K562 (cell line): ENCODE results near the gene ARAP1. TPM values are rescaled to one million over a fixed set of nuclear protein-coding genes. Genes with fewer than 3 reads are reported as not detected.

Experiments
- ARID4B ChIP-seq: sonication (generic); formaldehyde crosslinking; IDR thresholded peaks from 2 replicates; pipeline ENCODE4 v1.8.0; 2022; ENCODE audit warnings: mild to moderate bottlenecking, missing genetic modification reagents
- ATF1 ChIP-seq, 2 experiments: fragments of 450-650 bp in 1 of 2; IDR thresholded peaks; 2 replicates each; pipeline ENCODE4 v1.6.1; 2016; ENCODE audit warnings: missing compliant biosample characterization in 1 of 2, missing genetic modification characterization in 1 of 2
- EP400 ChIP-seq: fragments of 450-650 bp; IDR thresholded peaks from 2 replicates; pipeline ENCODE4 v1.6.1; 2017; ENCODE audit warnings: antibody characterized with exemption, mild to moderate bottlenecking, moderate library complexity
- FOXK2 ChIP-seq, 2 experiments: fragments of 450-650 bp; IDR thresholded peaks in 1 of 2; conservative IDR thresholded peaks in 1 of 2; 2 replicates each; pipeline ENCODE4 v1.6.1; 2016; ENCODE audit warnings: low read depth in 2 of 2, mild to moderate bottlenecking in 1 of 2
- HDAC2 ChIP-seq: fragments of 450-650 bp; IDR thresholded peaks from 2 replicates; pipeline ENCODE4 v1.6.1; 2016; ENCODE audit warnings: mild to moderate bottlenecking
- HLTF ChIP-seq: fragments of 450-650 bp; IDR thresholded peaks from 2 replicates; pipeline ENCODE4 v1.6.1; 2016
- KDM4B ChIP-seq, 2 experiments: fragments of 450-650 bp in 1 of 2; sonication (generic) in 1 of 2; IDR thresholded peaks; 2 replicates each; pipeline ENCODE4 v1.6.1; 2016 to 2017; ENCODE audit warnings: borderline replicate concordance in 2 of 2, antibody characterized with exemption in 1 of 2, low read depth in 1 of 2, mild to moderate bottlenecking in 1 of 2
- KLF13 ChIP-seq: fragments of 450-650 bp; IDR thresholded peaks from 2 replicates; pipeline ENCODE4 v1.6.1; 2016; ENCODE audit warnings: missing genetic modification characterization, low read depth, mild to moderate bottlenecking, missing compliant biosample characterization, moderate library complexity, borderline replicate concordance
- LCOR ChIP-seq: sonication (generic); formaldehyde crosslinking; IDR thresholded peaks from 2 replicates; pipeline ENCODE4 v1.8.0; 2022; ENCODE audit warnings: mild to moderate bottlenecking, missing genetic modification reagents
- MAZ ChIP-seq, 2 experiments: fragments of 450-650 bp in 1 of 2; sonication (generic) in 1 of 2; formaldehyde crosslinking; IDR thresholded peaks in 1 of 2; conservative IDR thresholded peaks in 1 of 2; 2 replicates each; pipeline versions ENCODE4 v1.4.0 to v1.5.0; 2020; ENCODE audit warnings: mild to moderate bottlenecking in 1 of 2, missing genetic modification reagents in 1 of 2
- MECOM ChIP-seq: fragments of 250-450 bp; sonication (Bioruptor Pico); IDR thresholded peaks from 2 replicates; pipeline ENCODE4 v1.8.0; 2022; ENCODE audit warnings: inconsistent platforms
- RBFOX2 ChIP-seq: fragments of 200-400 bp; formaldehyde crosslinking; IDR thresholded peaks from 2 replicates; pipeline ENCODE4 v1.6.1; 2017; ENCODE audit warnings: low read depth, mild to moderate bottlenecking, low read length, moderate library complexity
- SP1 ChIP-seq: sonication (generic); formaldehyde crosslinking; IDR thresholded peaks from 2 replicates; pipeline ENCODE4 v1.8.1; 2022; ENCODE audit warnings: mild to moderate bottlenecking, missing genetic modification reagents
- THRAP3 ChIP-seq: fragments of 450-650 bp; IDR thresholded peaks from 2 replicates; pipeline ENCODE4 v1.6.1; 2016; ENCODE audit warnings: mild to moderate bottlenecking, inconsistent platforms, borderline replicate concordance
- USF1 ChIP-seq: sonication (generic); formaldehyde crosslinking; IDR thresholded peaks from 2 replicates; pipeline ENCODE4 v1.9.0; 2022; ENCODE audit warnings: mild to moderate bottlenecking, missing genetic modification reagents
- WHSC1 ChIP-seq: IDR thresholded peaks from one replicate; pipeline ENCODE4 v1.6.1; 2012; ENCODE audit warnings: low read length, control low read depth, inconsistent platforms
- ZNF511 ChIP-seq: sonication (generic); formaldehyde crosslinking; IDR thresholded peaks from 2 replicates; pipeline ENCODE4 v1.8.0; 2022; ENCODE audit warnings: mild to moderate bottlenecking, missing genetic modification reagents
- ZNF639 ChIP-seq, 2 experiments: fragments of 200-800 bp in 1 of 2; sonication (Bioruptor generic) in 1 of 2; sonication (generic) in 1 of 2; formaldehyde crosslinking in 1 of 2; IDR thresholded peaks in 1 of 2; conservative IDR thresholded peaks in 1 of 2; 2 replicates each; pipeline versions ENCODE4 v1.5.0 to v1.6.1; 2016 to 2020; ENCODE audit warnings: missing compliant biosample characterization in 1 of 2, missing genetic modification characterization in 1 of 2, missing genetic modification reagents in 1 of 2
- ZNF76 ChIP-seq: fragments of 250-450 bp; sonication (Bioruptor Pico); IDR thresholded peaks from 2 replicates; pipeline ENCODE4 v1.4.0; 2020; ENCODE audit warnings: mild to moderate bottlenecking, moderate library complexity, borderline replicate concordance
- polyA plus RNA-seq, 8 experiments: library from polyadenylated mRNA; depleted of rRNA in 4 of 8; stranded (reverse) in 5 of 8; unstranded in 3 of 8; fragments of >200 nt; fragmentation: Nextera tagmentation in 2 of 8; fragmentation: Illumina TruSeq in 1 of 8; extraction: Ambion mirVana in 2 of 8; extraction: Trizol in 1 of 8; gene quantifications; 2 replicates each; pipeline versions ENCODE4 v1.2.1 to v1.2.3, GENCODE V29; 2011 to 2014; ENCODE audit warnings: inconsistent platforms in 1 of 8, missing spikeins in 1 of 8
- total RNA-seq, 7 experiments: library from RNA; depleted of rRNA in 6 of 7; stranded (reverse); fragments of >200 nt in 6 of 7; fragmentation: Illumina TruSeq in 2 of 7; extraction: Trizol in 2 of 7; gene quantifications; 2 replicates each; pipeline versions ENCODE4 v1.2.1 to v1.2.3, GENCODE V29; 2011 to 2021; ENCODE audit warnings: low replicate concordance in 1 of 7

Gene ARAP1
- total and polyA plus RNA-seq, 9 of the 15 experiments (the other 6 are each of a cell fraction or from before 2014, with no cell fraction given): 0.23 to 67.0 (median 24.6) TPM

GRCh38 chr11:72752088-72752914 lies at the start of gene ARAP1 (continued):
- no peak; the same call in 1 of the 2 replicates for TF ChIP-seq ARID4B (CRISPR knock-in tag)
- peak; percentile 54 to 66; a peak in 3 of 4 replicates for TF ChIP-seq MAZ (CRISPR knock-in tag; conservative IDR thresholded peaks at IDR 0.05 in 1 of 2, IDR thresholded peaks at IDR 0.05 in 1 of 2)
- TF ChIP-seq MECOM (CRISPR knock-in tag): no peak
- no peak for TF ChIP-seq ZNF76 (CRISPR knock-in tag)
- peak in 1 of 2 experiments; percentile 28; a peak in 1 of 4 replicates for TF ChIP-seq ZNF639 (CRISPR knock-in tag; conservative IDR thresholded peaks at IDR 0.05 in 1 of 2, IDR thresholded peaks at IDR 0.05 in 1 of 2)
- TF ChIP-seq ATF1 (CRISPR knock-in tag; IDR thresholded peaks at IDR 0.05): no peak
- 0 out of 2 replicates have a peak, but pooled peaks have one; percentile 6 for TF ChIP-seq ATF1 (tag; IDR thresholded peaks at IDR 0.05)
- TF ChIP-seq WHSC1: no peak
- 0 out of 2 replicates have a peak, but pooled peaks have one; percentile 11 for TF ChIP-seq ZNF511 (CRISPR knock-in tag)
- TF ChIP-seq USF1 (CRISPR knock-in tag): peak; percentile 95
- 0 out of 4 replicates have a peak, but pooled peaks of 1 of the 2 experiments have one; percentile 51 for TF ChIP-seq FOXK2 (conservative IDR thresholded peaks at IDR 0.05 in 1 of 2, IDR thresholded peaks at IDR 0.05 in 1 of 2; ENCODE audit: low read depth in 2 of 2)
- peak in 1 of 2 experiments; percentile 86; a peak in 2 of 4 replicates for TF ChIP-seq KDM4B (IDR thresholded peaks at IDR 0.05; ENCODE audit: borderline replicate concordance in 2 of 2, low read depth in 1 of 2)
- TF ChIP-seq LCOR (CRISPR knock-in tag): no peak
- peak; percentile 91 for TF ChIP-seq HDAC2
- 0 out of 2 replicates have a peak, but pooled peaks have one; percentile 11 for TF ChIP-seq HLTF
- no peak for TF ChIP-seq THRAP3
- peak; percentile 76 for TF ChIP-seq SP1 (CRISPR knock-in tag)
- peak; percentile 14; the same call in 1 of the 2 replicates for TF ChIP-seq KLF13 (tag)
- TF ChIP-seq RBFOX2: peak; percentile 83
- TF ChIP-seq EP400: peak; percentile 58; the same call in 1 of the 2 replicates
